ENCODE data around the gene MTRR.
"Not testable (repeated sequence)": the region's sequence is repeated elsewhere in the genome, so short reads cannot be mapped to it uniquely, and the experiment has no call there.

Gene MTRR

GRCh38 chr5:7902666-7903625 lies 34.0 kb downstream of the MTRR start:
- no peak for FAIRE-seq

GRCh38 chr5:7904170-7904569 lies 35.2 kb downstream of the MTRR start:
- FAIRE-seq: no peak

GRCh38 chr5:7907612-7908011 lies 38.7 kb downstream of the MTRR start:
- no peak for FAIRE-seq

- no peak for FAIRE-seq
These were observed 39.4 kb downstream of the MTRR start for GRCh38 chr5:7908317-7908716.

GRCh38 chr5:7910738-7911428 lies 41.9 kb downstream of the MTRR start:
- no peak for FAIRE-seq

GRCh38 chr5:7911429-7911771 lies 42.5 kb downstream of the MTRR start:
- FAIRE-seq: not testable (repeated sequence)

- FAIRE-seq: no peak
These were observed 47.3 kb downstream of the MTRR start for GRCh38 chr5:7916171-7916804.

GRCh38 chr5:7917130-7918123 lies 48.5 kb downstream of the MTRR start:
- no peak for FAIRE-seq

GRCh38 chr5:7925961-7926695 lies 57.2 kb downstream of the MTRR start:
- FAIRE-seq: no peak

- no peak for FAIRE-seq
These were observed 57.8 kb downstream of the MTRR start for GRCh38 chr5:7926720-7927119.

GRCh38 chr5:7927466-7928375 lies 58.8 kb downstream of the MTRR start:
- FAIRE-seq: peak; percentile 26

GRCh38 chr5:7930011-7930410 lies 61.1 kb downstream of the MTRR start:
- FAIRE-seq: no peak

- FAIRE-seq: no peak
These were observed 72.7 kb downstream of the MTRR start for GRCh38 chr5:7941692-7942091.

GRCh38 chr5:7947301-7947700 lies 78.4 kb downstream of the MTRR start:
- FAIRE-seq: no peak
